GM12801 (cell line): Measurements from ENCODE around the gene KLK10.

Experiments used
- CTCF ChIP-seq: IDR thresholded peaks from one replicate; pipeline ENCODE4 v1.5.1; 2011; ENCODE audit warnings: control low read depth; ENCODE audit not compliant: insufficient read length; ENCODE audit errors: extremely low read depth

KLK10 gene

GRCh38 chr19:51018745-51019543 lies 565 bp downstream of the KLK10 start:
- TF ChIP-seq CTCF: no peak

- no peak for TF ChIP-seq CTCF
Measured at GRCh38 chr19:51016798-51017683, 2.5 kb downstream of the KLK10 start.

DNA sequence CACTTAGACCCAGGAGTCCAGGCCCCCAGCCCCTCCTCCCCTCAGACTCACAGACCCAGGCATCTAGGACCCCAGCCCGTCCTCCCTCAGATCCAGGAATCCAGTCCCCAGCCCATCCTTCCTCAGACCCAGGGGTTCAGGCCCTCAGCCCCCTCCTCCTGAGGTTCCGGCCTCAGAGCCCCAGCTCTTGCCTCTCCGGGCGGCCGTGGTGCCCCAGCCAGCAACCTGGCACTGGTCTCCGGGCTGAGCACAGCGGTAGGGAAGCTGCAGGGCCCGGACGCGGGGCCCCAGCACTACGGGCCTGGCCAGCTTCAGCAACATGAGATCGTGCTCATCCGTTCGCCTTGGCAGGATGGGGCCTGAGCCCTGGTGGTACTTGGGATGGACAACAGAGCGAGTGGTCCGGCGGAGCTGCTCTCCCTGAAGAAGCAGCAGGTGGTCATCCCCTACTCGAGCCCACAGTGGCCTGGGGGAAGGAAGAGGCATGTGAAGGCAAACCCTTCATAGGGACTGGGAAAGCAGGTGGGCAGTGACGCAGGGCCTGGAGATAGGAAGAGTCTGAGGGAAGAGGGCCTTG lies 3.7 kb downstream of the KLK10 start:
- TF ChIP-seq CTCF: no peak

DNA sequence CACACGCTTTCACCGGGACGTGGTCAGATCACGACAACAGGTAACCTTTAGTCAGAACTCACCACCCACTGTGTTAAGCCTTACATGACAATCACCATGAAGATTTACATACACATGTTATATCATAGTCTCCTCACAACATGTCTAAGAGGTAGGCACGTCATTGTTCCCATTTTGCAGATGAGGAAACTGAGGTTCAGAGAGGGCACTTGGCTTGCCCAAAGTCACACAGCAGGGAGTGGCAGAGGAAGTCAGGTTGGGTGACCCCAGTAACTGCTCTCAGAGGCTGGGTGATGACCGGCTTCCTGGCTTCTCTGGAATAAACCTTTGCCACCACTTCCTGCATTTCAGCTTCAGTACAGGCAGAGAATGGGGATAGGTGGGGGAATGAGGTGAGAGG lies 5.3 kb downstream of the KLK10 start:
- no peak for TF ChIP-seq CTCF

GRCh38 chr19:51012661-51013190 lies 6.8 kb downstream of the KLK10 start:
- TF ChIP-seq CTCF: no peak

GRCh38 chr19:51010066-51010795 lies 9.3 kb downstream of the KLK10 start:
- no peak for TF ChIP-seq CTCF
